ENCODE results near the gene OR51B5.

GRCh38 chr11:5339771-5340322 lies 3.5 kb downstream of the OR51B5 start:
- no peak for TF ChIP-seq POLR2AphosphoS5 (IDR thresholded peaks at IDR 0.05; ENCODE audit: insufficient read depth, low read depth, low read length)
- TF ChIP-seq, protein P1, sequence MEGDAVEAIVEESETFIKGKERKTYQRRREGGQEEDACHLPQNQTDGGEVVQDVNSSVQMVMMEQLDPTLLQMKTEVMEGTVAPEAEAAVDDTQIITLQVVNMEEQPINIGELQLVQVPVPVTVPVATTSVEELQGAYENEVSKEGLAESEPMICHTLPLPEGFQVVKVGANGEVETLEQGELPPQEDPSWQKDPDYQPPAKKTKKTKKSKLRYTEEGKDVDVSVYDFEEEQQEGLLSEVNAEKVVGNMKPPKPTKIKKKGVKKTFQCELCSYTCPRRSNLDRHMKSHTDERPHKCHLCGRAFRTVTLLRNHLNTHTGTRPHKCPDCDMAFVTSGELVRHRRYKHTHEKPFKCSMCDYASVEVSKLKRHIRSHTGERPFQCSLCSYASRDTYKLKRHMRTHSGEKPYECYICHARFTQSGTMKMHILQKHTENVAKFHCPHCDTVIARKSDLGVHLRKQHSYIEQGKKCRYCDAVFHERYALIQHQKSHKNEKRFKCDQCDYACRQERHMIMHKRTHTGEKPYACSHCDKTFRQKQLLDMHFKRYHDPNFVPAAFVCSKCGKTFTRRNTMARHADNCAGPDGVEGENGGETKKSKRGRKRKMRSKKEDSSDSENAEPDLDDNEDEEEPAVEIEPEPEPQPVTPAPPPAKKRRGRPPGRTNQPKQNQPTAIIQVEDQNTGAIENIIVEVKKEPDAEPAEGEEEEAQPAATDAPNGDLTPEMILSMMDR (IDR thresholded peaks at IDR 0.05; ENCODE audit: extremely low read depth in 1 of 2, insufficient read depth in 1 of 2, low read depth in 1 of 2, low read length in 2 of 2): no peak

All from endothelial cell of umbilical vein (primary cell).